HG03025 (cell line): Measurements from ENCODE around the gene AATK.

Source experiments
- ATAC-seq: cut with Tn5 transposase; IDR thresholded peaks from one replicate; pipeline ENCODE4 v1.9.1; 2021; ENCODE audit warnings: mild to moderate bottlenecking, moderate library complexity; ENCODE audit not compliant: unreplicated experiment, low FRiP score

Gene AATK

GRCh38 chr17:81130385-81131361 lies 35.3 kb downstream of the AATK start:
- no peak for ATAC-seq

GRCh38 chr17:81129711-81130367 lies 36.2 kb downstream of the AATK start:
- ATAC-seq = no peak

- no peak for ATAC-seq
These were observed 36.7 kb downstream of the AATK start for GRCh38 chr17:81129289-81129688.

GRCh38 chr17:81128774-81129173 lies 37.2 kb downstream of the AATK start:
- no peak for ATAC-seq

GRCh38 chr17:81128338-81128737 lies 37.7 kb downstream of the AATK start:
- ATAC-seq = no peak

- ATAC-seq = no peak
These were observed 38.4 kb downstream of the AATK start for GRCh38 chr17:81127526-81128177.

GRCh38 chr17:81127133-81127455 lies 38.9 kb downstream of the AATK start:
- ATAC-seq = no peak

- ATAC-seq = no peak
These were observed 39.5 kb downstream of the AATK start for GRCh38 chr17:81126281-81127132.

- ATAC-seq = no peak
These were observed 40.4 kb downstream of the AATK start for GRCh38 chr17:81125573-81126081.

GRCh38 chr17:81124377-81124776 lies 41.6 kb downstream of the AATK start:
- no peak for ATAC-seq

- no peak for ATAC-seq
These were observed 42.7 kb downstream of the AATK start for GRCh38 chr17:81123052-81124048.

GRCh38 chr17:81121841-81122733 lies 43.9 kb downstream of the AATK start:
- no peak for ATAC-seq

- no peak for ATAC-seq
These were observed 45.1 kb downstream of the AATK start for GRCh38 chr17:81120695-81121621.

- no peak for ATAC-seq
These were observed 45.9 kb downstream of the AATK start for GRCh38 chr17:81120149-81120484.

- no peak for ATAC-seq
These were observed 46.5 kb downstream of the AATK start for GRCh38 chr17:81119223-81120148.
